ENCODE data around the gene PSMB7.

PSMB7 gene

GRCh38 chr9:124355941-124356744 is 59.1 kb downstream of the PSMB7 start:
- Histone ChIP-seq H3K79me2 (ENCODE audit: insufficient read depth, low read length) (0 out of 2 replicates have a peak, but pooled peaks cover 3% of the 10 kb centered on the region), H3K9me3 (ENCODE audit: insufficient read depth, low read length) (no peaks in the 10 kb centered on the region), H3K4me3 (ENCODE audit: insufficient read depth, low read length, poor library complexity, severe bottlenecking) (no peak overlapping the region), H2AFZ (ENCODE audit: low read depth, low read length, severe bottlenecking) (no peak overlapping the region), H3K27ac (ENCODE audit: low read depth, low read length) (no peak overlapping the region), H3K27me3 (ENCODE audit: low read length) (no peaks in the 10 kb centered on the region), H3K4me2 (ENCODE audit: low read depth, low read length, poor library complexity, severe bottlenecking) (no peak overlapping the region), H3K36me3 (ENCODE audit: low read length) (0 out of 2 replicates have a peak, but pooled peaks cover 5% of the 10 kb centered on the region), H4K20me1 (ENCODE audit: low read depth, low read length) (peaks cover 6% of the 10 kb centered on the region; the same call in 1 of the 2 replicates), H3K9ac (ENCODE audit: low read length) (no peak overlapping the region), H3F3A (ENCODE audit: insufficient read depth) (peaks cover 65% of the 10 kb centered on the region), H3K9me2 (replicated peaks; ENCODE audit: insufficient read depth, low read length) (no peaks in the 10 kb centered on the region)
- TF ChIP-seq CTCF (IDR thresholded peaks at IDR 0.05; ENCODE audit: insufficient read depth, low read length, poor library complexity, severe bottlenecking): no peak
- no peak for TF ChIP-seq EZH2phosphoT487 (conservative IDR thresholded peaks at IDR 0.05; ENCODE audit: low read length)

- H2AFZ ChIP-seq (ENCODE audit: low read depth, low read length, severe bottlenecking): no peak overlapping the region
Observed at GRCh38 chr9:124355039-124355940, 60.0 kb downstream of the PSMB7 start.

More at GRCh38 chr9:124355039-124355940, 60.0 kb downstream of the PSMB7 start:
- Histone ChIP-seq H3K79me2 (ENCODE audit: insufficient read depth, low read length) (0 out of 2 replicates have a peak, but pooled peaks cover 3% of the 10 kb centered on the region), H4K20me1 (ENCODE audit: low read depth, low read length) (peaks cover 6% of the 10 kb centered on the region; the same call in 1 of the 2 replicates), H3K9ac (ENCODE audit: low read length) (no peak overlapping the region), H3K9me2 (replicated peaks; ENCODE audit: insufficient read depth, low read length) (no peaks in the 10 kb centered on the region), H3K27me3 (ENCODE audit: low read length) (no peaks in the 10 kb centered on the region), H3K9me3 (ENCODE audit: insufficient read depth, low read length) (no peaks in the 10 kb centered on the region), H3K4me3 (ENCODE audit: insufficient read depth, low read length, poor library complexity, severe bottlenecking) (no peak overlapping the region), H3K36me3 (ENCODE audit: low read length) (0 out of 2 replicates have a peak, but pooled peaks cover 5% of the 10 kb centered on the region), H3F3A (ENCODE audit: insufficient read depth) (peaks cover 64% of the 10 kb centered on the region), H3K4me2 (ENCODE audit: low read depth, low read length, poor library complexity, severe bottlenecking) (no peak overlapping the region), H3K27ac (ENCODE audit: low read depth, low read length) (no peak overlapping the region)
- no peak for TF ChIP-seq EZH2phosphoT487 (conservative IDR thresholded peaks at IDR 0.05; ENCODE audit: low read length)
- TF ChIP-seq CTCF (IDR thresholded peaks at IDR 0.05; ENCODE audit: insufficient read depth, low read length, poor library complexity, severe bottlenecking): no peak
